ENCODE results near the gene ZNF574.

- TF ChIP-seq CTCF (optimal IDR thresholded peaks at IDR 0.05 in 1 of 3, IDR thresholded peaks at IDR 0.05 in 1 of 3, conservative IDR thresholded peaks at IDR 0.05 in 1 of 3; ENCODE audit: extremely low read depth in 1 of 3, insufficient read depth in 2 of 3, low read length in 3 of 3) (peak; percentile 77 to 83 (median 83)), EZH2 (IDR thresholded peaks at IDR 0.05; ENCODE audit: low read length) (no peak)
Observed at GRCh38 chr19:42028304-42029216, 47.4 kb upstream of the ZNF574 start.

Data from keratinocyte (primary cell).